HCT116 (cell line): ENCODE results near the gene NCAPD2. TPM values are rescaled to one million over a fixed set of nuclear protein-coding genes. Genes with fewer than 3 reads are reported as not detected.

Experiments
- ATAC-seq: fragments of 200-7000 bp; cut with Tn5 transposase; 2 replicates; pipeline ENCODE4 v1.9.1; 2020; ENCODE audit warnings: mild to moderate bottlenecking, moderate library complexity
- BruUV-seq: library from RNA; stranded (reverse); fragments of 400-500 nt; replicated peaks from 2 replicates; lab custom pipeline; 2021; lab: Mats Ljungman, UMichigan
- CTCF ChIA-PET: fragments of 300-600 bp; sonication (Branson Sonifier 250); formaldehyde crosslinking; loops from one replicate; lab custom pipeline; 2021; ENCODE audit warnings: antibody characterized with exemption; lab: Charles Lee
- POLR2A ChIA-PET: fragments of 300-600, 350-600 bp; sonication (Branson Sonifier 250); formaldehyde crosslinking; loops from one replicate; lab custom pipeline; 2021; ENCODE audit warnings: antibody characterized with exemption; lab: Charles Lee
- RAD21 ChIA-PET, 2 experiments: fragments of 300-600 bp; sonication (Branson Sonifier 250); formaldehyde crosslinking; loops; one replicate each; lab custom pipeline; 2023; ENCODE audit warnings: low total read pairs in 2 of 2; ENCODE audit not compliant: uncharacterized antibody in 2 of 2, unreplicated experiment in 2 of 2, low non-redundant PET in 1 of 2; lab: Charles Lee
- DNase-seq: peaks from one replicate; pipeline ENCODE4 v3.0.0-alpha.2; 2010; ENCODE audit warnings: low read depth, low spot score
- H2AFZ ChIP-seq: fragments of 200-600 bp; shearing (Covaris generic), sonication (generic); 2 replicates; pipeline ENCODE4 v1.6.1; 2017; ENCODE audit warnings: low read depth, mixed run types, mixed read lengths, antibody characterized with exemption, low read length; ENCODE audit not compliant: poor library complexity, severe bottlenecking
- H3K27ac ChIP-seq: 2 replicates; pipeline ENCODE4 v1.5.1; 2012; ENCODE audit warnings: low read depth, low read length
- H3K27me3 ChIP-seq: fragments of 200-600 bp; sonication (generic); 2 replicates; pipeline ENCODE4 v1.6.1; 2016; ENCODE audit warnings: mixed run types, low read length, mixed read lengths; ENCODE audit not compliant: insufficient read depth
- H3K36me3 ChIP-seq, 2 experiments: fragments of 200-500 bp in 1 of 2; fragments of 200-600 bp in 1 of 2; sonication (Bioruptor generic) in 1 of 2; sonication (generic) in 1 of 2; 2 replicates each; pipeline versions ENCODE4 v1.5.1 to v1.6.1; 2014 to 2016; ENCODE audit warnings: low read length in 2 of 2, inconsistent platforms in 1 of 2, mixed read lengths in 1 of 2, mixed run types in 1 of 2; ENCODE audit not compliant: insufficient read depth in 2 of 2, control insufficient read depth in 1 of 2
- H3K4me1 ChIP-seq, 2 experiments: fragments of 200-600 bp in 1 of 2; sonication (generic) in 1 of 2; 2 replicates each; pipeline versions ENCODE4 v1.5.1 to v1.6.1; 2012 to 2017; ENCODE audit warnings: low read length in 2 of 2, inconsistent platforms in 1 of 2, mild to moderate bottlenecking in 1 of 2, mixed read lengths in 1 of 2, mixed run types in 1 of 2, moderate library complexity in 1 of 2; ENCODE audit not compliant: insufficient read depth in 2 of 2, control insufficient read depth in 1 of 2
- H3K4me2 ChIP-seq: fragments of 200-600 bp; sonication (generic); 2 replicates; pipeline ENCODE4 v1.6.1; 2017; ENCODE audit warnings: mixed run types, low read length, mixed read lengths
- H3K4me3 ChIP-seq, 2 experiments: fragments of 200-600 bp in 1 of 2; sonication (generic) in 1 of 2; replicated peaks in 1 of 2; 2 replicates each; pipeline ENCODE4 v1.5.1; 2011 to 2016; ENCODE audit warnings: low read length in 2 of 2, control low read depth in 1 of 2, low read depth in 1 of 2, mild to moderate bottlenecking in 1 of 2, mixed read lengths in 1 of 2, mixed run types in 1 of 2
- H3K79me2 ChIP-seq: fragments of 200-600 bp; sonication (generic); 2 replicates; pipeline ENCODE4 v1.6.1; 2017; ENCODE audit warnings: mild to moderate bottlenecking, mixed run types, low read length, moderate library complexity, mixed read lengths; ENCODE audit not compliant: insufficient read depth
- H3K9ac ChIP-seq: fragments of 200-600 bp; sonication (generic); 2 replicates; pipeline ENCODE4 v1.6.1; 2016; ENCODE audit warnings: low read length, mixed read lengths
- H3K9me2 ChIP-seq: fragments of 200-600 bp; sonication (generic), shearing (Covaris generic); 2 replicates; pipeline ENCODE4 v1.6.1; 2017; ENCODE audit warnings: mixed run types, mild to moderate bottlenecking, moderate library complexity; ENCODE audit not compliant: insufficient read depth
- H3K9me3 ChIP-seq, 2 experiments: fragments of 200-500 bp in 1 of 2; fragments of 200-600 bp in 1 of 2; sonication (Bioruptor generic) in 1 of 2; sonication (generic) in 1 of 2; 2 replicates each; pipeline ENCODE4 v1.6.1; 2014 to 2017; ENCODE audit warnings: low read length in 2 of 2, mixed read lengths in 2 of 2, inconsistent platforms in 1 of 2, low read depth in 1 of 2, mild to moderate bottlenecking in 1 of 2, mixed run types in 1 of 2, moderate library complexity in 1 of 2; ENCODE audit not compliant: control insufficient read depth in 1 of 2, insufficient read depth in 1 of 2
- H4K20me1 ChIP-seq: fragments of 200-600 bp; sonication (generic), shearing (Covaris generic); 2 replicates; pipeline ENCODE4 v1.6.1; 2017; ENCODE audit warnings: mixed run types, mild to moderate bottlenecking, moderate library complexity; ENCODE audit not compliant: insufficient read depth
- ATF3 ChIP-seq: IDR thresholded peaks from 2 replicates; pipeline ENCODE4 v1.6.1; 2012
- CBX3 ChIP-seq: IDR thresholded peaks from 2 replicates; pipeline ENCODE4 v1.6.1; 2012; ENCODE audit warnings: low read depth
- CEBPB ChIP-seq: IDR thresholded peaks from 2 replicates; pipeline ENCODE4 v1.6.1; 2012; ENCODE audit warnings: low read depth
- CTCF ChIP-seq, 3 experiments: fragments of 200-600 bp in 1 of 3; sonication (generic) in 1 of 3; IDR thresholded peaks in 2 of 3; conservative IDR thresholded peaks in 1 of 3; 2 replicates each; pipeline ENCODE4 v1.5.1; 2012 to 2017; ENCODE audit warnings: low read depth in 2 of 3, low read length in 2 of 3, antibody characterized with exemption in 1 of 3, borderline replicate concordance in 1 of 3, control low read depth in 1 of 3, mild to moderate bottlenecking in 1 of 3, mixed read lengths in 1 of 3, mixed run types in 1 of 3, moderate library complexity in 1 of 3; ENCODE audit not compliant: insufficient read depth in 1 of 3
- ELF1 ChIP-seq: IDR thresholded peaks from 2 replicates; pipeline ENCODE4 v1.6.1; 2012; ENCODE audit warnings: low read depth, borderline replicate concordance
- EZH2 ChIP-seq: fragments of 200-600 bp; sonication (generic); IDR thresholded peaks from 2 replicates; pipeline ENCODE4 v1.6.1; 2017; ENCODE audit warnings: antibody characterized with exemption, mixed run types
- EZH2phosphoT487 ChIP-seq: fragments of 200-600 bp; IDR thresholded peaks from 2 replicates; pipeline ENCODE4 v1.6.1; 2018; ENCODE audit warnings: antibody characterized with exemption, borderline replicate concordance
- MAX ChIP-seq: IDR thresholded peaks from 2 replicates; pipeline ENCODE4 v1.6.1; 2012
- RAD21 ChIP-seq: IDR thresholded peaks from 2 replicates; pipeline ENCODE4 v1.6.1; 2012; ENCODE audit warnings: low read depth, mild to moderate bottlenecking
- ZBTB33 ChIP-seq: IDR thresholded peaks from 2 replicates; pipeline ENCODE4 v1.6.1; 2011; ENCODE audit warnings: mild to moderate bottlenecking, low read length, moderate library complexity; ENCODE audit not compliant: insufficient replicate concordance; ENCODE audit errors: extremely low read depth
- ZNF274 ChIP-seq: fragments of 200-500 bp; sonication (Bioruptor generic); IDR thresholded peaks from 2 replicates; pipeline ENCODE4 v1.6.1; 2014; ENCODE audit warnings: mild to moderate bottlenecking, low read depth, low read length, inconsistent platforms
- intact Hi-C: fragments of 100-400 bp; cut with micrococcal nuclease; formaldehyde crosslinking; loops from 2 replicates; pipeline ENCODE4 v1.10.0; 2022
- total RNA-seq: library from RNA; stranded (reverse); gene quantifications from one replicate; pipeline ENCODE4 v1.2.1, GENCODE V29; 2021; ENCODE audit not compliant: unreplicated experiment

The NCAPD2 gene
- total RNA-seq, 1 experiment from 2014 or later: 177 TPM

GRCh38 chr12:6450869-6451347 is 43.0 kb upstream of the NCAPD2 start:
- Histone ChIP-seq H4K20me1 (no peaks in the 10 kb centered on the region), H3K9me3 (no peaks in the 10 kb centered on the region), H3K4me1 (peaks cover 0 to 15% of the 10 kb centered on the region in 2 experiments; a peak in 1 of 4 replicates), H3K27ac (no peak overlapping the region), H3K9ac (no peak overlapping the region), H3K36me3 (no peaks in the 10 kb centered on the region), H3K4me3 (no peak overlapping the region), H2AFZ (no peak overlapping the region), H3K27me3 (no peaks in the 10 kb centered on the region), H3K4me2 (no peak overlapping the region), H3K9me2 (no peaks in the 10 kb centered on the region), H3K79me2 (no peaks in the 10 kb centered on the region)
- no peak for ATAC-seq
- intact Hi-C loops: no loop called here
- RAD21 ChIA-PET: no interaction called here
- no TSS peak for BruUV-seq
- TF ChIP-seq RAD21: no peak
- no peak for TF ChIP-seq ZBTB33
- TF ChIP-seq MAX: no peak
- TF ChIP-seq CBX3: no peak
- no peak for TF ChIP-seq ATF3
- TF ChIP-seq EZH2phosphoT487: no peak
- TF ChIP-seq EZH2: no peak
- TF ChIP-seq CTCF (IDR thresholded peaks at IDR 0.05 in 2 of 3, conservative IDR thresholded peaks at IDR 0.05 in 1 of 3; ENCODE audit: borderline replicate concordance in 1 of 3, insufficient read depth in 1 of 3, low read depth in 2 of 3, low read length in 2 of 3): no peak
- TF ChIP-seq ZNF274: no peak
- TF ChIP-seq CEBPB: no peak
- no peak for TF ChIP-seq ELF1
- POLR2A ChIA-PET: no interaction called here
- no peak for DNase-seq
- CTCF ChIA-PET: no interaction called here
